K562 (cell line): ENCODE results near the gene YTHDC1.
A peak's percentile ranks its signal among the peaks of the same experiment; 100 is the strongest.

Source experiments
- CBX1 ChIP-seq: sonication (generic); IDR thresholded peaks from 2 replicates; pipeline ENCODE4 v1.6.1; 2016; ENCODE audit warnings: antibody characterized with exemption, low read depth, mild to moderate bottlenecking
- RBM39 ChIP-seq: fragments of 200-400 bp; formaldehyde crosslinking; optimal IDR thresholded peaks from 2 replicates; pipeline ENCODE3; 2018; ENCODE audit warnings: low read depth, low read length
- SMAD1 ChIP-seq: fragments of 150-350 bp; IDR thresholded peaks from 2 replicates; pipeline ENCODE4 v1.6.1; 2014; ENCODE audit warnings: low read length, low read depth; ENCODE audit not compliant: partially characterized antibody
- SREBF2 ChIP-seq: sonication (generic); formaldehyde crosslinking; IDR thresholded peaks from 2 replicates; pipeline ENCODE4 v1.4.0; 2020; ENCODE audit warnings: mild to moderate bottlenecking, missing genetic modification reagents
- ZNF140 ChIP-seq: fragments of 250-450 bp; sonication (Bioruptor Pico); IDR thresholded peaks from 2 replicates; pipeline ENCODE4 v1.8.0; 2021; ENCODE audit warnings: moderate library complexity, mild to moderate bottlenecking, inconsistent platforms
- TF ChIP-seq, protein P1 (sequence below): IDR thresholded peaks from 2 replicates; pipeline ENCODE4 v1.6.1; 2014; ENCODE audit warnings: antibody characterized with exemption
- TF ChIP-seq, protein P2 (sequence below): IDR thresholded peaks from 2 replicates; pipeline ENCODE4 v1.6.1; 2011; ENCODE audit warnings: borderline replicate concordance, low read depth, mild to moderate bottlenecking, moderate library complexity, low read length; ENCODE audit not compliant: insufficient read depth, poor library complexity, severe bottlenecking
- TF ChIP-seq, protein P3 (sequence below): fragments of 250-450 bp; sonication (Bioruptor Pico); IDR thresholded peaks from 2 replicates; pipeline ENCODE4 v1.5.0; 2021
- TF ChIP-seq, protein P4 (sequence below), 3 experiments: IDR thresholded peaks in 2 of 3; conservative IDR thresholded peaks in 1 of 3; 2 replicates each; pipeline ENCODE4 v1.5.1; 2011 to 2012; ENCODE audit warnings: low read length in 3 of 3, mild to moderate bottlenecking in 3 of 3, control low read depth in 2 of 3, improper control_type of control experiment in 1 of 3, inconsistent platforms in 1 of 3, low read depth in 1 of 3, mixed read lengths in 1 of 3, moderate library complexity in 1 of 3; ENCODE audit not compliant: insufficient read depth in 2 of 3
- TF ChIP-seq, protein P5 (sequence below), 2 experiments: IDR thresholded peaks in 1 of 2; conservative IDR thresholded peaks in 1 of 2; 2 replicates each; pipeline ENCODE4 v1.6.1; 2016; ENCODE audit warnings: low read depth in 2 of 2, mild to moderate bottlenecking in 1 of 2, missing compliant biosample characterization in 1 of 2, missing genetic modification characterization in 1 of 2, moderate library complexity in 1 of 2

DNA sequence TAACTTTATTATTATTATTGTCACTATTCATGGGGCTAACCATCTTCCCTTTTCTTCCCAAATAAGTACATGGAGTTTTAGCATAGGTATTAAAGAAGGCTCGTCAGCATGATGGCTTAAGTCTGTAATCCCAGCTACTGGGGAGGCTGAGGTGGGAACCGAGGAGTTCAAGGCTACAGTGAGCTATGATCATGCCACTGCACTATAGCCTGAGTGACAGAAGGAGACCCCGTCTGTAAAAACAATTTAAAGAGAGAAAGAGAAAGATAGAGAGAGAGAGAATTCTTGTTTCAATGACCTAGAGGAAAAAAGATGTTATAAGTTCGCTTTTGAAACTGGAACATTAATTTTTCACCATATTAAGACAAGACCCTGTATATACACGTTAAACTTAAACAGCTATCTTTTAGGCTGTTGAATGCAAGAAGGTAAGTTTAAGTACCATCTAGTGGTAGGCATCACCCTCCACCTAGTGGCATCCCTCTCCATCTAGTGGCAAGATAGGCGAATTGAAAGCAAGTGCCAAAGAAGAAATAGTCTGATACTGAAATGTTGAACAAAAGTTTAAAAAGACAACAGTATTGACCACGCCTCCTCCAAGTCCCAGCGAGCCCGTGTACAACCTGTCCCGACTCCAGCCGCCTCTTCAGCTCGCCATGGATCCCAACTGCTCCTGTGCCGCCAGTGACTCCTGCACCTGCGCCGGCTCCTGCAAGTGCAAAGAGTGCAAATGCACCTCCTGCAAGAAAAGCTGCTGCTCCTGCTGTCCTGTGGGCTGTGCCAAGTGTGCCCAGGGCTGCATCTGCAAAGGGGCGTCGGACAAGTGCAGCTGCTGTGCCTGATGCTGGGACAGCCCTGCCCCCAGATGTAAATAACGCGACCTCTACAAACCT lies 26.0 kb upstream of the YTHDC1 start:
- TF ChIP-seq, protein P1, sequence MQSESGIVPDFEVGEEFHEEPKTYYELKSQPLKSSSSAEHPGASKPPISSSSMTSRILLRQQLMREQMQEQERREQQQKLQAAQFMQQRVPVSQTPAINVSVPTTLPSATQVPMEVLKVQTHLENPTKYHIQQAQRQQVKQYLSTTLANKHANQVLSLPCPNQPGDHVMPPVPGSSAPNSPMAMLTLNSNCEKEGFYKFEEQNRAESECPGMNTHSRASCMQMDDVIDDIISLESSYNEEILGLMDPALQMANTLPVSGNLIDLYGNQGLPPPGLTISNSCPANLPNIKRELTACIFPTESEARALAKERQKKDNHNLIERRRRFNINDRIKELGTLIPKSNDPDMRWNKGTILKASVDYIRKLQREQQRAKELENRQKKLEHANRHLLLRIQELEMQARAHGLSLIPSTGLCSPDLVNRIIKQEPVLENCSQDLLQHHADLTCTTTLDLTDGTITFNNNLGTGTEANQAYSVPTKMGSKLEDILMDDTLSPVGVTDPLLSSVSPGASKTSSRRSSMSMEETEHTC = no peak
- TF ChIP-seq, protein P2, sequence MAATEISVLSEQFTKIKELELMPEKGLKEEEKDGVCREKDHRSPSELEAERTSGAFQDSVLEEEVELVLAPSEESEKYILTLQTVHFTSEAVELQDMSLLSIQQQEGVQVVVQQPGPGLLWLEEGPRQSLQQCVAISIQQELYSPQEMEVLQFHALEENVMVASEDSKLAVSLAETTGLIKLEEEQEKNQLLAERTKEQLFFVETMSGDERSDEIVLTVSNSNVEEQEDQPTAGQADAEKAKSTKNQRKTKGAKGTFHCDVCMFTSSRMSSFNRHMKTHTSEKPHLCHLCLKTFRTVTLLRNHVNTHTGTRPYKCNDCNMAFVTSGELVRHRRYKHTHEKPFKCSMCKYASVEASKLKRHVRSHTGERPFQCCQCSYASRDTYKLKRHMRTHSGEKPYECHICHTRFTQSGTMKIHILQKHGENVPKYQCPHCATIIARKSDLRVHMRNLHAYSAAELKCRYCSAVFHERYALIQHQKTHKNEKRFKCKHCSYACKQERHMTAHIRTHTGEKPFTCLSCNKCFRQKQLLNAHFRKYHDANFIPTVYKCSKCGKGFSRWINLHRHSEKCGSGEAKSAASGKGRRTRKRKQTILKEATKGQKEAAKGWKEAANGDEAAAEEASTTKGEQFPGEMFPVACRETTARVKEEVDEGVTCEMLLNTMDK = no peak
- TF ChIP-seq, protein P3, sequence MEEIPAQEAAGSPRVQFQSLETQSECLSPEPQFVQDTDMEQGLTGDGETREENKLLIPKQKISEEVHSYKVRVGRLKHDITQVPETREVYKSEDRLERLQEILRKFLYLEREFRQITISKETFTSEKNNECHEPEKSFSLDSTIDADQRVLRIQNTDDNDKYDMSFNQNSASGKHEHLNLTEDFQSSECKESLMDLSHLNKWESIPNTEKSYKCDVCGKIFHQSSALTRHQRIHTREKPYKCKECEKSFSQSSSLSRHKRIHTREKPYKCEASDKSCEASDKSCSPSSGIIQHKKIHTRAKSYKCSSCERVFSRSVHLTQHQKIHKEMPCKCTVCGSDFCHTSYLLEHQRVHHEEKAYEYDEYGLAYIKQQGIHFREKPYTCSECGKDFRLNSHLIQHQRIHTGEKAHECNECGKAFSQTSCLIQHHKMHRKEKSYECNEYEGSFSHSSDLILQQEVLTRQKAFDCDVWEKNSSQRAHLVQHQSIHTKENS = no peak
- no peak for TF ChIP-seq SREBF2 (CRISPR knock-in tag)
- TF ChIP-seq, protein P4, sequence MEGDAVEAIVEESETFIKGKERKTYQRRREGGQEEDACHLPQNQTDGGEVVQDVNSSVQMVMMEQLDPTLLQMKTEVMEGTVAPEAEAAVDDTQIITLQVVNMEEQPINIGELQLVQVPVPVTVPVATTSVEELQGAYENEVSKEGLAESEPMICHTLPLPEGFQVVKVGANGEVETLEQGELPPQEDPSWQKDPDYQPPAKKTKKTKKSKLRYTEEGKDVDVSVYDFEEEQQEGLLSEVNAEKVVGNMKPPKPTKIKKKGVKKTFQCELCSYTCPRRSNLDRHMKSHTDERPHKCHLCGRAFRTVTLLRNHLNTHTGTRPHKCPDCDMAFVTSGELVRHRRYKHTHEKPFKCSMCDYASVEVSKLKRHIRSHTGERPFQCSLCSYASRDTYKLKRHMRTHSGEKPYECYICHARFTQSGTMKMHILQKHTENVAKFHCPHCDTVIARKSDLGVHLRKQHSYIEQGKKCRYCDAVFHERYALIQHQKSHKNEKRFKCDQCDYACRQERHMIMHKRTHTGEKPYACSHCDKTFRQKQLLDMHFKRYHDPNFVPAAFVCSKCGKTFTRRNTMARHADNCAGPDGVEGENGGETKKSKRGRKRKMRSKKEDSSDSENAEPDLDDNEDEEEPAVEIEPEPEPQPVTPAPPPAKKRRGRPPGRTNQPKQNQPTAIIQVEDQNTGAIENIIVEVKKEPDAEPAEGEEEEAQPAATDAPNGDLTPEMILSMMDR (IDR thresholded peaks at IDR 0.05 in 2 of 3, conservative IDR thresholded peaks at IDR 0.05 in 1 of 3; ENCODE audit: insufficient read depth in 2 of 3, low read depth in 1 of 3, low read length in 3 of 3) = peak; percentile 59 to 92 (median 86)
- TF ChIP-seq CBX1 = no peak
- no peak for TF ChIP-seq RBM39
- TF ChIP-seq, protein P5, sequence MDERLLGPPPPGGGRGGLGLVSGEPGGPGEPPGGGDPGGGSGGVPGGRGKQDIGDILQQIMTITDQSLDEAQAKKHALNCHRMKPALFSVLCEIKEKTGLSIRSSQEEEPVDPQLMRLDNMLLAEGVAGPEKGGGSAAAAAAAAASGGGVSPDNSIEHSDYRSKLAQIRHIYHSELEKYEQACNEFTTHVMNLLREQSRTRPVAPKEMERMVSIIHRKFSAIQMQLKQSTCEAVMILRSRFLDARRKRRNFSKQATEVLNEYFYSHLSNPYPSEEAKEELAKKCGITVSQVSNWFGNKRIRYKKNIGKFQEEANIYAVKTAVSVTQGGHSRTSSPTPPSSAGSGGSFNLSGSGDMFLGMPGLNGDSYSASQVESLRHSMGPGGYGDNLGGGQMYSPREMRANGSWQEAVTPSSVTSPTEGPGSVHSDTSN (CRISPR knock-in tag; IDR thresholded peaks at IDR 0.05; ENCODE audit: low read depth) = no peak
- TF ChIP-seq, protein P5 (tag; conservative IDR thresholded peaks at IDR 0.05; ENCODE audit: low read depth) = no peak
- no peak for TF ChIP-seq ZNF140 (CRISPR knock-in tag)
- TF ChIP-seq SMAD1 = no peak
